IMR-90 (cell line): Measurements from ENCODE around the gene NATD1. TPM values are rescaled to one million over a fixed set of nuclear protein-coding genes. Genes with fewer than 3 reads are reported as not detected.

Experiments
- ATAC-seq: fragments of 200-7000 bp; cut with Tn5 transposase; 2 replicates; pipeline ENCODE4 v1.9.1; 2020; ENCODE audit warnings: low read depth, mild to moderate bottlenecking, moderate library complexity
- BruUV-seq: library from RNA; stranded (reverse); fragments of 400-500 nt; replicated peaks from 2 replicates; lab custom pipeline; 2021; lab: Mats Ljungman, UMichigan
- CTCF ChIA-PET: fragments of 300-600 bp; formaldehyde crosslinking; extraction: SDS; loops from one replicate; lab custom pipeline; 2021; ENCODE audit warnings: antibody characterized with exemption; lab: Yijun Ruan, JAX
- POLR2A ChIA-PET: fragments of 300-600 bp; sonication (Branson Sonifier 250); formaldehyde crosslinking; loops from one replicate; lab custom pipeline; 2022; ENCODE audit warnings: antibody characterized with exemption; ENCODE audit not compliant: unreplicated experiment; lab: Charles Lee
- DNase-seq: peaks from one replicate; pipeline ENCODE4 v3.0.0; 2013
- H2AFZ ChIP-seq: replicated peaks from 2 replicates; pipeline ENCODE3; 2013; ENCODE audit warnings: low read length, mild to moderate bottlenecking; ENCODE audit not compliant: poor library complexity
- H2AK5ac ChIP-seq: 2 replicates; pipeline ENCODE4 v1.6.1; 2013; ENCODE audit warnings: low read depth, low read length, inconsistent platforms
- H2AK9ac ChIP-seq: replicated peaks from 2 replicates; pipeline ENCODE3; 2013; ENCODE audit warnings: mild to moderate bottlenecking, low read depth, low read length, moderate library complexity; ENCODE audit not compliant: poor library complexity
- H2BK120ac ChIP-seq: 2 replicates; pipeline ENCODE4 v1.6.1; 2013; ENCODE audit warnings: low read depth, low read length, inconsistent platforms
- H2BK15ac ChIP-seq: 3 replicates; pipeline ENCODE4 v1.6.1; 2013; ENCODE audit warnings: low read depth, low read length, inconsistent platforms
- H2BK20ac ChIP-seq: 2 replicates; pipeline ENCODE4 v1.6.1; 2013; ENCODE audit warnings: low read depth, mild to moderate bottlenecking, inconsistent platforms, low read length, moderate library complexity
- H2BK5ac ChIP-seq: 2 replicates; pipeline ENCODE4 v1.6.1; 2013; ENCODE audit warnings: mild to moderate bottlenecking, low read depth, low read length, inconsistent platforms; ENCODE audit not compliant: poor library complexity, severe bottlenecking
- H3K14ac ChIP-seq: replicated peaks from 2 replicates; pipeline ENCODE4 v1.6.1; 2013; ENCODE audit warnings: low read depth, low read length, inconsistent platforms
- H3K18ac ChIP-seq: 2 replicates; pipeline ENCODE4 v1.6.1; 2013; ENCODE audit warnings: low read depth, low read length, control low read depth
- H3K23ac ChIP-seq: 2 replicates; pipeline ENCODE4 v1.6.1; 2013; ENCODE audit warnings: low read depth, low read length, inconsistent platforms
- H3K27ac ChIP-seq: 2 replicates; pipeline ENCODE4 v1.5.1; 2013; ENCODE audit warnings: mild to moderate bottlenecking, control low read depth, low read length; ENCODE audit not compliant: insufficient read depth
- H3K27me3 ChIP-seq: 2 replicates; pipeline ENCODE4 v1.6.1; 2013; ENCODE audit warnings: low read length; ENCODE audit not compliant: control insufficient read depth, insufficient read depth
- H3K36me3 ChIP-seq: 2 replicates; pipeline ENCODE4 v1.6.1; 2013; ENCODE audit warnings: low read length, mixed read lengths; ENCODE audit not compliant: control insufficient read depth, insufficient read depth
- H3K4ac ChIP-seq: 2 replicates; pipeline ENCODE4 v1.6.1; 2013; ENCODE audit warnings: low read depth, low read length, inconsistent platforms
- H3K4me1 ChIP-seq: 2 replicates; pipeline ENCODE4 v1.6.1; 2013; ENCODE audit warnings: low read length, mixed read lengths; ENCODE audit not compliant: control insufficient read depth, insufficient read depth
- H3K4me2 ChIP-seq: 2 replicates; pipeline ENCODE4 v1.6.1; 2013; ENCODE audit warnings: low read depth, mild to moderate bottlenecking, control low read depth, low read length, moderate library complexity
- H3K4me3 ChIP-seq: 2 replicates; pipeline ENCODE4 v1.5.1; 2013; ENCODE audit warnings: low read depth, mild to moderate bottlenecking, control low read depth, low read length, moderate library complexity; ENCODE audit not compliant: insufficient read depth
- H3K56ac ChIP-seq: 2 replicates; pipeline ENCODE4 v1.6.1; 2013; ENCODE audit warnings: low read length, inconsistent platforms; ENCODE audit not compliant: insufficient read depth; ENCODE audit errors: extremely low read depth
- H3K79me1 ChIP-seq, 2 experiments: 2 replicates each; pipeline ENCODE4 v1.6.1; 2013; ENCODE audit warnings: low read length in 2 of 2, inconsistent platforms in 1 of 2, low read depth in 1 of 2
- H3K9ac ChIP-seq: 2 replicates; pipeline ENCODE4 v1.6.1; 2013; ENCODE audit warnings: low read depth, low read length, control low read depth
- H3K9me1 ChIP-seq: 2 replicates; pipeline ENCODE4 v1.6.1; 2013; ENCODE audit warnings: low read length, inconsistent platforms; ENCODE audit not compliant: insufficient read depth
- H3K9me3 ChIP-seq: 2 replicates; pipeline ENCODE4 v1.6.1; 2013; ENCODE audit warnings: low read length; ENCODE audit not compliant: control insufficient read depth, insufficient read depth
- H4K20me1 ChIP-seq: 2 replicates; pipeline ENCODE4 v1.6.1; 2013; ENCODE audit warnings: low read length, inconsistent platforms; ENCODE audit not compliant: insufficient read depth
- H4K5ac ChIP-seq: 2 replicates; pipeline ENCODE4 v1.6.1; 2013; ENCODE audit warnings: mild to moderate bottlenecking, low read depth, low read length, control low read depth
- H4K8ac ChIP-seq, 2 experiments: 2 replicates each; pipeline ENCODE4 v1.6.1; 2013; ENCODE audit warnings: low read depth in 2 of 2, low read length in 2 of 2, control low read depth in 1 of 2, inconsistent platforms in 1 of 2
- H4K91ac ChIP-seq: 2 replicates; pipeline ENCODE4 v1.6.1; 2013; ENCODE audit warnings: low read depth, low read length, inconsistent platforms; ENCODE audit not compliant: insufficient read depth
- BHLHE40 ChIP-seq: fragments of 150-350 bp; IDR thresholded peaks from 2 replicates; pipeline ENCODE4 v1.6.1; 2016; ENCODE audit warnings: mild to moderate bottlenecking, low read depth, low read length
- CEBPB ChIP-seq: IDR thresholded peaks from 2 replicates; pipeline ENCODE4 v1.6.1; 2012; ENCODE audit warnings: low read depth, low read length, improper control_type of control experiment
- CHD1 ChIP-seq: IDR thresholded peaks from 2 replicates; pipeline ENCODE4 v1.6.1; 2012; ENCODE audit warnings: low read depth, low read length, improper control_type of control experiment
- CTCF ChIP-seq: conservative IDR thresholded peaks from 2 replicates; pipeline ENCODE4 v1.5.1; 2012; ENCODE audit warnings: mild to moderate bottlenecking, low read depth, low read length, improper control_type of control experiment
- ELK1 ChIP-seq: fragments of 150-350 bp; IDR thresholded peaks from 2 replicates; pipeline ENCODE4 v1.6.1; 2016; ENCODE audit warnings: low read depth, mild to moderate bottlenecking, low read length, moderate library complexity, borderline replicate concordance
- FOS ChIP-seq: fragments of 150-350 bp; IDR thresholded peaks from 2 replicates; pipeline ENCODE4 v1.6.1; 2016; ENCODE audit warnings: low read depth, low read length
- MAZ ChIP-seq: IDR thresholded peaks from 2 replicates; pipeline ENCODE4 v1.6.1; 2012; ENCODE audit warnings: low read depth, mild to moderate bottlenecking, low read length, improper control_type of control experiment, moderate library complexity, borderline replicate concordance
- MXI1 ChIP-seq: IDR thresholded peaks from 2 replicates; pipeline ENCODE4 v1.6.1; 2012; ENCODE audit warnings: low read depth, mild to moderate bottlenecking, low read length, moderate library complexity, borderline replicate concordance
- NFE2L2 ChIP-seq: fragments of 150-350 bp; IDR thresholded peaks from 2 replicates; pipeline ENCODE4 v1.6.1; 2016; ENCODE audit warnings: low read depth, mild to moderate bottlenecking, low read length
- POLR2A ChIP-seq: IDR thresholded peaks from 2 replicates; pipeline ENCODE4 v1.6.1; 2012; ENCODE audit warnings: mild to moderate bottlenecking, low read depth, low read length
- RAD21 ChIP-seq: IDR thresholded peaks from 2 replicates; pipeline ENCODE4 v1.6.1; 2012; ENCODE audit warnings: low read length, improper control_type of control experiment
- RCOR1 ChIP-seq: IDR thresholded peaks from 2 replicates; pipeline ENCODE4 v1.6.1; 2012; ENCODE audit warnings: mild to moderate bottlenecking, low read length, improper control_type of control experiment; ENCODE audit not compliant: insufficient replicate concordance
- RFX5 ChIP-seq: IDR thresholded peaks from 2 replicates; pipeline ENCODE4 v1.8.0; 2012; ENCODE audit warnings: low read depth, mild to moderate bottlenecking, low read length, moderate library complexity
- SMC3 ChIP-seq: fragments of 150-350 bp; IDR thresholded peaks from 2 replicates; pipeline ENCODE4 v1.6.1; 2016; ENCODE audit warnings: low read depth, mild to moderate bottlenecking, antibody characterized with exemption, low read length, moderate library complexity
- USF2 ChIP-seq: fragments of 150-350 bp; IDR thresholded peaks from 2 replicates; pipeline ENCODE4 v1.6.1; 2017; ENCODE audit warnings: mild to moderate bottlenecking, antibody characterized with exemption, low read length, low read depth
- WGBS, 2 experiments: methylation state at CpG; one replicate each; pipeline versions ENCODE4 v1.1.5 to v1.1.7; 2013; ENCODE audit warnings: missing lambda C conversion rate in 2 of 2; ENCODE audit not compliant: insufficient read length in 1 of 2; ENCODE audit errors: extremely low coverage in 2 of 2; 5-methylcytosine and 5-hydroxymethylcytosine counted together
- dilution Hi-C: fragments of 300-500 bp; cut with HindIII; formaldehyde crosslinking; loops from one replicate; pipeline ENCODE4 v1.14.3; 2018; ENCODE audit warnings: low sequenced_read_pairs; ENCODE audit not compliant: unreplicated experiment
- in situ Hi-C: fragments of 300-500 bp; cut with MboI; formaldehyde crosslinking; loops from 3 replicates; pipeline ENCODE4 v1.14.3; 2019; ENCODE audit warnings: low sequenced_read_pairs, inconsistent platforms, mixed read lengths
- intact Hi-C: fragments of 100-400 bp; cut with micrococcal nuclease; formaldehyde crosslinking; loops from 2 replicates; pipeline ENCODE4 v1.10.0; 2022
- polyA plus RNA-seq, 3 experiments: library from polyadenylated mRNA; depleted of rRNA; stranded (reverse); fragments of >200 nt; gene quantifications; 2 replicates each; pipeline ENCODE4 v1.2.3, GENCODE V29; 2012; ENCODE audit warnings: low replicate concordance in 1 of 3
- total RNA-seq: library from RNA; depleted of rRNA; stranded (reverse); fragments of >200 nt; gene quantifications from 2 replicates; pipeline ENCODE4 v1.2.3, GENCODE V29; 2012

NATD1 gene
- total and polyA plus RNA-seq, 2 of the 4 experiments (the other 2 are of a cell fraction), result 0.90 to 4.3 TPM

- Histone ChIP-seq H3K23ac (peak overlapping the region; percentile 47; the same call in 1 of the 2 replicates), H3K14ac (no peak overlapping the region), H3K27me3 (no peaks in the 10 kb centered on the region), H2BK120ac (no peak overlapping the region), H3K4me3 (no peak overlapping the region), H2BK15ac (no peak overlapping the region), H3K36me3 (no peaks in the 10 kb centered on the region), H2BK5ac (no peak overlapping the region), H3K27ac (no peak overlapping the region), H4K8ac (no peak overlapping the region), H4K5ac (no peak overlapping the region), H3K18ac (no peak overlapping the region), H3K56ac (no peak overlapping the region), H2AK5ac (no peak overlapping the region), H3K4me2 (no peak overlapping the region), H4K20me1 (peaks cover 11% of the 10 kb centered on the region; the same call in 1 of the 2 replicates), H3K9ac (no peak overlapping the region), H3K4ac (no peak overlapping the region), H3K9me3 (no peaks in the 10 kb centered on the region), H2AK9ac (peak overlapping the region; percentile 80), H2AFZ (no peak overlapping the region), H3K4me1 (peaks cover 6% of the 10 kb centered on the region), H3K79me1 (peaks cover 4 to 17% of the 10 kb centered on the region in 2 experiments), H3K9me1 (no peaks in the 10 kb centered on the region; the same call in 1 of the 2 replicates), H4K91ac (no peak overlapping the region), H2BK20ac (no peak overlapping the region)
- intact Hi-C loops (loop anchor here (5.0 kb wide), 1 partner anchor 123 kb away; the partner anchor contains the start of gene DHRS7B), dilution Hi-C loops (no loop called here), in situ Hi-C loops (no loop called here)
- DNase-seq, result no peak
- 42% methylated on average over 4 of the region's 7 CpGs; no CpG with 5 or more reads in 1 of the 2 experiments for WGBS, 2 experiments
- ChIA-PET POLR2A (no interaction called here), CTCF (no interaction called here)
- ATAC-seq, result no peak
- no TSS peak for BruUV-seq
- TF ChIP-seq USF2, result no peak
- no peak for TF ChIP-seq MXI1
- no peak for TF ChIP-seq CEBPB
- no peak for TF ChIP-seq CHD1
- TF ChIP-seq RFX5, result no peak
- no peak for TF ChIP-seq POLR2A
- TF ChIP-seq NFE2L2, result no peak
- no peak for TF ChIP-seq MAZ
- no peak for TF ChIP-seq FOS
- TF ChIP-seq CTCF, result no peak
- no peak for TF ChIP-seq RCOR1
- TF ChIP-seq BHLHE40, result no peak
- TF ChIP-seq ELK1, result no peak
- TF ChIP-seq SMC3, result no peak
- TF ChIP-seq RAD21, result no peak
Observed at GRCh38 chr17:21249920-21250703, 3.1 kb downstream of the NATD1 start.
